CD4-positive, alpha-beta T cell (primary cell): ENCODE results near the gene PRPF18. TPM values are rescaled to one million over a fixed set of nuclear protein-coding genes. Genes with fewer than 3 reads are reported as not detected.

Experiments used
- ATAC-seq: fragments of 200-7000 bp; cut with Tn5 transposase; one replicate; pipeline ENCODE4 v1.10.0; 2022; ENCODE audit warnings: mild to moderate bottlenecking; ENCODE audit not compliant: poor library complexity
- CTCF ChIA-PET: fragments of 350-600 bp; sonication (Branson Sonifier 250); formaldehyde crosslinking; loops from one replicate; lab custom pipeline; 2021; ENCODE audit warnings: antibody characterized with exemption, inconsistent platforms; lab: Charles Lee
- POLR2A ChIA-PET: fragments of 350-600 bp; sonication (Branson Sonifier 250); formaldehyde crosslinking; loops from one replicate; lab custom pipeline; 2021; ENCODE audit warnings: antibody characterized with exemption, inconsistent platforms; lab: Charles Lee
- DNase-seq, 14 experiments: peaks; one replicate each; pipeline ENCODE4 v3.0.0-alpha.2; 2013 to 2020; ENCODE audit warnings: mixed read lengths in 2 of 14
- H3K27ac ChIP-seq, 2 donors: one replicate each; pipeline versions ENCODE4 v1.5.1 to v1.7.0; 2013; ENCODE audit warnings: low read length in 2 of 2, low read depth in 1 of 2, mild to moderate bottlenecking in 1 of 2
- H3K27me3 ChIP-seq, 2 experiments: 1 replicate in 1 of 2; 2 replicates in 1 of 2; pipeline versions ENCODE4 v1.6.1 to v1.7.0; 2013; ENCODE audit warnings: low read length in 2 of 2, control low read depth in 1 of 2, mild to moderate bottlenecking in 1 of 2, moderate library complexity in 1 of 2; ENCODE audit not compliant: insufficient read depth in 2 of 2, control insufficient read depth in 1 of 2
- H3K36me3 ChIP-seq: one replicate; pipeline ENCODE4 v1.6.1; 2013; ENCODE audit warnings: low read length, control low read depth; ENCODE audit not compliant: insufficient read depth
- H3K4me1 ChIP-seq: one replicate; pipeline ENCODE4 v1.6.1; 2013; ENCODE audit warnings: low read length, control low read depth; ENCODE audit not compliant: insufficient read depth
- H3K4me3 ChIP-seq: one replicate; pipeline ENCODE4 v1.5.1; 2013; ENCODE audit warnings: mild to moderate bottlenecking, low read length, moderate library complexity
- H3K9me3 ChIP-seq, 2 experiments: 1 replicate in 1 of 2; 2 replicates in 1 of 2; pipeline versions ENCODE4 v1.6.1 to v1.7.0; 2013; ENCODE audit warnings: low read length in 2 of 2, mild to moderate bottlenecking in 2 of 2, control low read depth in 1 of 2, moderate library complexity in 1 of 2; ENCODE audit not compliant: control insufficient read depth in 1 of 2, insufficient read depth in 1 of 2
- H3K27ac Mint-ChIP-seq: one replicate; pipeline ENCODE4 v1.8.0; 2020; ENCODE audit warnings: mixed read lengths
- H3K27me3 Mint-ChIP-seq: one replicate; pipeline ENCODE4 v1.8.0; 2021; ENCODE audit warnings: mixed read lengths
- H3K36me3 Mint-ChIP-seq: one replicate; pipeline ENCODE4 v1.8.0; 2021; ENCODE audit warnings: low read depth, mixed read lengths
- H3K4me1 Mint-ChIP-seq: one replicate; pipeline ENCODE4 v1.8.0; 2021; ENCODE audit warnings: low read depth, mixed read lengths
- H3K4me3 Mint-ChIP-seq: one replicate; pipeline ENCODE4 v1.8.0; 2020; ENCODE audit warnings: mild to moderate bottlenecking, mixed read lengths
- H3K9me3 Mint-ChIP-seq: one replicate; pipeline ENCODE4 v1.8.0; 2020; ENCODE audit warnings: mixed read lengths
- CTCF ChIP-seq: fragments of 200-600 bp; IDR thresholded peaks from one replicate; pipeline ENCODE4 v1.8.0; 2022; ENCODE audit warnings: antibody characterized with exemption, mild to moderate bottlenecking
- intact Hi-C, 2 experiments: fragments of 100-400 bp; cut with DNase I in 1 of 2; cut with micrococcal nuclease in 1 of 2; formaldehyde crosslinking; loops; one replicate each; pipeline versions ENCODE4 v1.15.1 to v1.9.0; 2023 to 2025; cut with DNase I, micrococcal nuclease
- total RNA-seq, 174 experiments: library from RNA in 2 of 174; stranded (reverse) in 2 of 174; gene quantifications; one replicate each; pipeline ENCODE4 v1.2.3 and lab custom pipeline; 2021 to 2026

The PRPF18 gene
- total RNA-seq, 2 experiments from 2014 or later, result 20.7 to 22.7 TPM

GRCh38 chr10:13651969-13652720 lies 65.4 kb downstream of the PRPF18 start:
- no peak overlapping the region for H3K4me3 ChIP-seq
- DNase-seq, result no peak
- H3K9me3 Mint-ChIP-seq, result no peaks in the 10 kb centered on the region
- no peak for TF ChIP-seq CTCF
- ATAC-seq, result no peak
- CTCF ChIA-PET, result no interaction called here
- H3K9me3 ChIP-seq, result no peaks in the 10 kb centered on the region
- no peaks in the 10 kb centered on the region for H3K27me3 ChIP-seq
- peak overlapping the region; percentile 8 for H3K27ac Mint-ChIP-seq
- peaks cover 21% of the 10 kb centered on the region for H3K4me1 Mint-ChIP-seq
- intact Hi-C loops, result no loop called here
- POLR2A ChIA-PET, result no interaction called here
- no peak overlapping the region for H3K27ac ChIP-seq
- H3K36me3 ChIP-seq, result peaks cover 2% of the 10 kb centered on the region
- H3K27me3 Mint-ChIP-seq, result no peaks in the 10 kb centered on the region
- peaks cover 9% of the 10 kb centered on the region for H3K4me1 ChIP-seq
- H3K4me3 Mint-ChIP-seq, result no peak overlapping the region
- peaks cover 15% of the 10 kb centered on the region for H3K36me3 Mint-ChIP-seq

GRCh38 chr10:13652860-13653259 lies 66.1 kb downstream of the PRPF18 start:
- H3K36me3 Mint-ChIP-seq, result peaks cover 14% of the 10 kb centered on the region
- no peaks in the 10 kb centered on the region for H3K9me3 ChIP-seq
- H3K27ac Mint-ChIP-seq, result peak overlapping the region; percentile 8
- CTCF ChIA-PET, result no interaction called here
- ATAC-seq, result no peak
- H3K4me3 ChIP-seq, result no peak overlapping the region
- no peaks in the 10 kb centered on the region for H3K27me3 Mint-ChIP-seq
- H3K4me1 Mint-ChIP-seq, result peaks cover 18% of the 10 kb centered on the region
- no peak overlapping the region for H3K27ac ChIP-seq
- H3K4me1 ChIP-seq, result peaks cover 9% of the 10 kb centered on the region
- TF ChIP-seq CTCF, result no peak
- no peaks in the 10 kb centered on the region for H3K9me3 Mint-ChIP-seq
- H3K27me3 ChIP-seq, result no peaks in the 10 kb centered on the region
- H3K4me3 Mint-ChIP-seq, result no peak overlapping the region
- DNase-seq, result no peak
- H3K36me3 ChIP-seq, result no peaks in the 10 kb centered on the region
- POLR2A ChIA-PET, result no interaction called here
- intact Hi-C loops, result no loop called here

GRCh38 chr10:13654118-13654830 lies 67.5 kb downstream of the PRPF18 start:
- Histone ChIP-seq H3K27me3 (no peaks in the 10 kb centered on the region), H3K36me3 (no peaks in the 10 kb centered on the region), H3K4me1 (peaks cover 9% of the 10 kb centered on the region), H3K27ac (no peak overlapping the region), H3K4me3 (no peak overlapping the region), H3K9me3 (no peaks in the 10 kb centered on the region)
- intact Hi-C loops, result no loop called here
- no peak for ATAC-seq
- Mint-ChIP-seq H3K27ac (peak overlapping the region; percentile 15), H3K27me3 (no peaks in the 10 kb centered on the region), H3K4me1 (peaks cover 4% of the 10 kb centered on the region), H3K36me3 (peaks cover 1% of the 10 kb centered on the region), H3K4me3 (no peak overlapping the region), H3K9me3 (no peaks in the 10 kb centered on the region)
- DNase-seq, result no peak
- POLR2A ChIA-PET, result no interaction called here
- CTCF ChIA-PET, result no interaction called here
- TF ChIP-seq CTCF, result no peak
